ENCODE results near the gene DTNB.
A peak's percentile ranks its signal among the peaks of the same experiment; 100 is the strongest.
"Not testable (repeated sequence)": the region's sequence is repeated elsewhere in the genome, so short reads cannot be mapped to it uniquely, and the experiment has no call there.

The DTNB gene

GRCh38 chr2:25537526-25537925 lies 135.9 kb downstream of the DTNB start:
- DNase-seq: no peak

GRCh38 chr2:25535411-25536289 lies 137.7 kb downstream of the DTNB start:
- DNase-seq: not testable (repeated sequence)

GRCh38 chr2:25534937-25535336 lies 138.4 kb downstream of the DTNB start:
- not testable (repeated sequence) for DNase-seq

GRCh38 chr2:25534455-25534854 lies 138.9 kb downstream of the DTNB start:
- no peak for DNase-seq

GRCh38 chr2:25533771-25534170 lies 139.6 kb downstream of the DTNB start:
- DNase-seq: not testable (repeated sequence)

- no peak for DNase-seq
Observed at GRCh38 chr2:25532521-25532920, 140.9 kb downstream of the DTNB start.

- no peak for DNase-seq
Observed at GRCh38 chr2:25529034-25529433, 144.3 kb downstream of the DTNB start.

- DNase-seq: no peak
Observed at GRCh38 chr2:25528173-25528572, 145.2 kb downstream of the DTNB start.

- no peak for DNase-seq
Observed at GRCh38 chr2:25524507-25524906, 148.9 kb downstream of the DTNB start.

- no peak for DNase-seq
Observed at GRCh38 chr2:25523060-25523459, 150.3 kb downstream of the DTNB start.

- peak; percentile 79 to 87 for DNase-seq
Observed at GRCh38 chr2:25521665-25522387, 151.6 kb downstream of the DTNB start.

GRCh38 chr2:25521126-25521525 lies 152.3 kb downstream of the DTNB start:
- no peak for DNase-seq

GRCh38 chr2:25517701-25518100 lies 155.7 kb downstream of the DTNB start:
- DNase-seq: no peak

- no peak for DNase-seq
Observed at GRCh38 chr2:25514043-25514637, 159.2 kb downstream of the DTNB start.

GRCh38 chr2:25512707-25513106 lies 160.7 kb downstream of the DTNB start:
- DNase-seq: no peak

GRCh38 chr2:25506226-25506625 lies 167.2 kb downstream of the DTNB start:
- DNase-seq: no peak

GRCh38 chr2:25505622-25506021 lies 167.8 kb downstream of the DTNB start:
- no peak for DNase-seq

GRCh38 chr2:25505182-25505581 lies 168.2 kb downstream of the DTNB start:
- no peak for DNase-seq

- DNase-seq: no peak
Observed at GRCh38 chr2:25504266-25504665, 169.1 kb downstream of the DTNB start.

- DNase-seq: no peak
Observed at GRCh38 chr2:25499157-25499556, 174.2 kb downstream of the DTNB start.

- no peak for DNase-seq
Observed at GRCh38 chr2:25497918-25498407, 175.4 kb downstream of the DTNB start.

GRCh38 chr2:25497229-25497917 lies 176.0 kb downstream of the DTNB start:
- no peak for DNase-seq

GRCh38 chr2:25494616-25495015 lies 178.8 kb downstream of the DTNB start:
- DNase-seq: no peak
